Kidney tubule cell (primary cell): ENCODE measurements around the gene STOX2.
A peak's percentile ranks its signal among the peaks of the same experiment; 100 is the strongest.
"Not testable (repeated sequence)": the region's sequence is repeated elsewhere in the genome, so short reads cannot be mapped to it uniquely, and the experiment has no call there.

ENCODE experiments used
- DNase-seq: peaks from one replicate; pipeline ENCODE4 v3.0.0-alpha.2; 2018; ENCODE audit warnings: low spot score

Gene STOX2

DNA sequence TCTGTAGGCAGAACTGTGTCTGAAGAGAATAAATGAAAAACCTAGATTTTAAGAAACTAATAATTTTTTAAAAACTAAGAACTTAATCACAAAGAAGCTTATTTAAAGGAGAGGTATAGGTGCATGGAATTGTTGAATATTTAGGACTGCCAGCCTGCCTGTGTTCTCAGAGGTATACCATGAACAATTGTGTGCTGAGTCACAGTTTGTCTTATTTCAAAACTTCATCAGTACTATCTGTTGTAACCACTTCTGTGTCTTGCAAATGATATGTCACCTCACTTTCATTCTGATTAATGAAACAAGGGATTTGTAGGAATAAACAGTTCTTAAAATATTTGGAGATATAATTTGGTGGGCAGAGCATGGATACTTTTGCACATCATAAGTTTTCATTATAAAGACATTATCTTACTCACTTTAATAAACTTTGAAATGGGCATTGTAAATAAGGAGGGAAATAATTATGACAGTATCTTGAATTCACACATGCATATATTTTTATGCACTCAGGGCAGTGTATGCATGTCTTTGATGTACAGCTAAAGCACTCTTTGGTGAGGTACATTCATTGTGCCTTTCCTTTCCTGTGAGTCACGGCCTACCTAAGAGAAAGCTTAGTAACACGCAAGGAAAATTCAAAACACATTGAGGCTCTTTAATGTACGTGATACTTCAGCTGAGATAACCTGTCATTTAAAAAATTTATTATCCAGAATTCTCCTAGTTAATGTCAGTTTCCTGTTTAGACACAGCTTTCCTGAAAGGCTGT, 31.7 kb downstream of the STOX2 start:
- peak; percentile 8 for DNase-seq

- no peak for DNase-seq
Observed at GRCh38 chr4:183940864-183941263, 35.8 kb downstream of the STOX2 start.

DNA sequence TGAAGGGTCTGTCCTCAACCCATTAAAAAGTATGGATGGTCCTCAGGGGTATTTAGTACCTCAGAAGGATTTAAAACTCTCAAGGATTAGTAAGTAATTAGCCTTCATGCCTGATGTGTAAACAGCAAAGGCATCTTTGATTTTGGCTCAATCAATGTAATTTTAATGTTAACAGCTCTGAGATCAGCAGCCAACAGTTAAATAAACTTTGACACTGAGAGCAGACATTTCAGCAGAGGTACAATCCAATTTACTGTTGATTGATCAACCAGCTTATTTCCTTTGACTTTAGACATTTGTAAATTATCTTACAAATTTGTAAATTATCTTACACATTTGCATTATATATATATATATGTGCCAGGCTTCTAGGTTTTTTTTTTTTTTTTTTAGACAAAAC, 36.9 kb downstream of the STOX2 start:
- DNase-seq: no peak

DNA sequence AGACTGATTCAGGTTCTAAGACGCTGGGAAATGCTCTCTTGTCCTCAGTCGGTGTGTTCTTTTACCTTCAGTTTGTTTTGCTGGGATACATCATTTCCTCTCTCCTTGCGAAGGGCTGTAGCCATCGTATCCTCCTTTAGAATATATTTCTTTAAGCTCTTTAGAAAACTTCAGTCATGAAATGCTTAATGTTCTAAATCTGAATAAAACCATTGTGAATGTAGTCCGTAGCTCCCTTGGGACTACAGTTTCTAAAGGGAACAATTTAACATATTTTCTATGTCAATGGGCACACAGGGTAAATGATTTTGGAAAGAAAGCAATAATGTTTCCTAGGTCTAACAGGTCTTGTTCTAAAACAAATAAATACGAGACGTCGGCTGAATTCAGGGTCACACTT, 40.6 kb downstream of the STOX2 start:
- DNase-seq: no peak

DNA sequence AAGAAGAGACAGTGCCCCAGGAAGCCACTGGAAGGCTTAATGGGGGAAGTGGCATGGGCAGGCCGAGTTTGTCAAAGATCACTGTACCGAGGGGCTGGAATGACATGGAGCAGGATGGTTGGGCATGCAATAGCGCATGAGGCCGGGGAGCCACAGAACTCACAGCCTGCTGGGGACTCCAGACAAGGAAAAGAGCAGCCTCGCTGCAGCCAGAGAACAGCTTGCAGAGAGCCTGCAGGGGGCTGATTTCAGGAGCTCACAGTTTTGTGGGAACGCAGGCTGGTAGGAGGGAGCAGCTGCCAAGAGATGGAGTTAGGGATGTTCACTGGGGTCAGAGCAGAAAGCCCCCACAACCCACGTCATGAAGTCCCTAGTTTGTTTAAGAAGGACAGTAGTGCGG, 45.4 kb downstream of the STOX2 start:
- no peak for DNase-seq

DNA sequence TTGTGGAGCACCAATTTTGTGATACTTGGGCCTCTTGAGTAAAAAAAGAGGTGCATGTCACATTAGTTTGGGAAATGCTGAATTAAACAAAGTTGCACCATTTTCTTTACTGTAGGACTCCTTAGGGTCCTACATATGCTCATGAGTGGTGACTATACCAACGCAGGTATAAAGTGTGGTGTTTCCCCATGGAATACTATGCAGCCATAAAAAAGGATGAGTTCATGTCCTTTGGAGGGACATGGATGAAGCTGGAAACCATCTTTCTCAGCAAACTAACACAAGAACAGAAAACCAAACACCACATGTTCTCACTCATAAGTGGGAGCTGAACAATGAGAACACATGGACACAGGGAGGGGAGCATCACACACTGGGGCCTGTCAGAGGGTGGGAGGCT, 47.5 kb downstream of the STOX2 start:
- not testable (repeated sequence) for DNase-seq

DNA sequence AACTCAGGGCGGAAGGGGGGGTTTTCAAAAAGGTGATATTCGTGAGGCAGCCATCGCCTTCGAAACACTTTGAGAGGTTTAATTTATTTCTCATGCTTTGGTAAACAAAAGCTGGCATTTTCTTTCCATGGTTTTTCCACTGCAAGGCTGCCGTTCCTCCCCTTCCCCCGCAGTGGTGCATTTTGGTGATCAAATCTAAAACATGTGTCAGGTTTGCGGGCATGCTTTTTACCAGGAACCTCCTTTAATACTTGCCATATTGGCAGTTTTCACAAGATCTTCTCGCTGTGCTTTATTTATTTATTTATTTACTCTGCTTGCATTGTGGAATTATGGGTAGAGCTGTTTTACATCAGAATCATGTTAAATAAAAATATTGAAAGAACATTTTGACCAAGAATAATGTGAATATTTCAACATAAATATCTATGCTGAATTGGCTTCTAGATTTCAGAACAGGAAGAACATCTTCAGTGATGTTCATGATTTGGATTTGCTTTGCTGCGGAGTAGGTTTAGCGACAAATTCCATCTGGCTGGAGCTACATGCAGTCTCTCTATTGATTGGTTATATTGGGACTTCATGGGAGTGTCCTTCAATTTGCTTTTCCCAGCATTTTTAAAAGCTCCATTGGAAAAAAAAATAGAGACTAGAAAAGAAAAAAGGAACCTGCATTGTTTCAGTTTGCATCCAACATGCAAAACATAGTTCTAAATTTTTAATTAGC, 54.4 kb downstream of the STOX2 start:
- no peak for DNase-seq

GRCh38 chr4:183960046-183960420, 54.9 kb downstream of the STOX2 start:
- peak; percentile 74 for DNase-seq

DNA sequence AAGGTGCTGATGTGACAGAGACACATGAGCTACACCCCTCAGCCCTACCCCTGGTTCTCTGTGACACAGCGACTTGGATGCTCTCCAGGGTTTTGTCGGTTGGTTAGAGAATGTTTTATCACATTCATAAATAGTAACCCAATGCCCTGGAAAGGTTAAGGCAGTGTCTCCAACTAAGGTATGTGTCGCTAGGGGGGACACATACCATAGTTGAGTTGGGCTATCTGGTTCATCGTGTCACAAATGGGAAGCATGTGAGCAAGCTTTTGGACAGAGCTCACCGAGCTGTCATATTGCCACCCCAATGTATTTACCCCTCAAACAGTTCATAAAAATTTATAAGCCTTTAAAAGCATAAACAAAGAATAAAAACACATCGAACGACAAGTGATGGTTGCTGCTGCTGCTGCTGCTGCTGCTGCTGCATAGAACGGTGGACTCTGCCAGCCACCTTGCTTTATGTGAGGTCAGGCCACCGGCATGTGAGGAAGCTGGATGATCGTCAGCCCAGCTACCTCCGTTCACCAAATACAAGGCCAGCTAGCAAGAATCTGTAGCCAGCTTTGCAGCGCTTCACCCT, 55.9 kb downstream of the STOX2 start:
- DNase-seq: peak; percentile 75

GRCh38 chr4:183961795-183962194, 56.7 kb downstream of the STOX2 start:
- DNase-seq: no peak

DNA sequence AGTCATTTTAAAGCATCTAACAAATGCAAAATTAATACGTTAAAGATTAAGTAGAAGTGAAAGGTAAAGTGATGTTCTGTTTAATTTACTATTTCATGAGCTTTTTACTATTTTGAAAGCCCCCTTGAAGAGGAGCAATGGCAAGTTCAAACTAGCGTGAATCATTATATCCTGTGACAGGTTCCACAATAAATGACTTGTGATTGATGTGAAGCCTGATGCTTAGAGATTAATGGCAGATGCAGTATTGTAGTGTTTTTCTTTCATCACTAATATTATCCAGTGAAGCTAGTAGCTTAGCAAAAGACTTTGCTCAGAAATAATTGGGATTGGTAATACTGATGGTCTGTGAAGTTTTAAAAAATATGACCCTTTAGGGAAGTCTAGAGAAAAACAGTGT, 57.3 kb downstream of the STOX2 start:
- DNase-seq: no peak

GRCh38 chr4:183966371-183966770, 61.3 kb downstream of the STOX2 start:
- DNase-seq: peak; percentile 10

- DNase-seq: no peak
Observed at GRCh38 chr4:183967266-183967665, 62.2 kb downstream of the STOX2 start.

DNA sequence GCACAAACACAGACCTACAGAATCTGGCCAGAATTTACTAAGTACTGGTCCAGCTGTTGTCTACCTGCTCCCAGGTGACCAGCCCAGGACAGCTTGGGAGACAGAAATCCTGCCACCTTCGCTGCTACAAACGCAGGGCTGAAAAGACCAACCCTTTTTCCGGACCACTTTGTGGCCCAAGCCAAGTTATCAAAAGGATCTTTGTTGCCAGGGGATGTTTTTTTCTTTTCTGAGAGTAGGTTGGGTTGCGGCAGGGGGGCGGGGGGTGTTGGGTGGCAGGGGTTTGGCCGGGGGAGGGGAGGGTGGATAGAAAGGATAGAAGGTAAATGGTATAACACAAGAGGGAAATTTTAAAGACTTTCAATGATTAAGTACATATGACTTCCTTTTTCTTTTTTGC, 63.4 kb downstream of the STOX2 start:
- DNase-seq: no peak

DNA sequence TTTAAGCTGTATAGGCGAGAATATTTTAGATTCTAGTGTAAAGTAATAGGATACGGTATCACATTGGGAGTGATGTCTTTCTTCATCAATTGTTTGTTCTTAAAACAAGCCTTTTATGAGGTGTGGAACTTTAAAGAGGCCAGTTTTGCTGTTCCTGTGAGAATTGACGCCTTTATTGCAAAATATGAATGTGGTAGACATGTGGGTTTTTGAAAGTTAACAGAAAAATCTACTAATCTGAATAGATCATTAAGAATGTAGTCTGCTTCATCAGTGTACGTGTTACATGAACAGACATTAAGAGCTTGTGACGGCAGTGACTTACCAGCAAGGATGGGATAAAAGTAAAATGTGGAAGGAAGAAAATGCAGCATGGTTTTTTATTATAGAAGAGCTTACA, 63.8 kb downstream of the STOX2 start:
- DNase-seq: no peak

- no peak for DNase-seq
Observed at GRCh38 chr4:183969596-183969995, 64.5 kb downstream of the STOX2 start.

DNA sequence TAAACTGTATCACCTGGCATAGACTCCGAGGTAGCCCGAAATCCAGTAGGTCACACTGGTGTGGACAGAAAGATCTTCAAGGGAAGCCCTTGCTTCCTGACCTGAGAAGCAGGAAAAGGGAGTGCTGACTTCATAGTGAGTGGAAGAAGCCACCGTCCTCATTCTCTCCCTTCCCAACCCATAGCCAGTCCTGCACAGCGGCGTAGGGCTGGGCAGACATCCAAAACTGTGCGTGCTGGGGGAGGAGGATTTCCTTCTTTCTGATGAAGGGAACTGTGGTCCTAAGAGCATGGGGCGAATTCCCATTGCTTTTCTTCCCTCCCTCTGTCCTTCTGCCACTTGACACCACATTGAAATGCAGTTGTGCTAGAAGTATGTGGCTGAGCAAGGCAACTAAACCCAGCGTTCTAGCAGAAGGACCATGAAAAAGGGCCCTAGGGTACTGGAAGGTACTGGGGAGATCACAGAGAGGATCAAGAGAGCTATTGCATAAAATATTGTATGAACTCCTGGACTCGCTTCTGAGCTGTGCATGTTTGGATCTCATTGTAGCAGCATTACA, 66.9 kb downstream of the STOX2 start:
- DNase-seq: peak; percentile 28

DNA sequence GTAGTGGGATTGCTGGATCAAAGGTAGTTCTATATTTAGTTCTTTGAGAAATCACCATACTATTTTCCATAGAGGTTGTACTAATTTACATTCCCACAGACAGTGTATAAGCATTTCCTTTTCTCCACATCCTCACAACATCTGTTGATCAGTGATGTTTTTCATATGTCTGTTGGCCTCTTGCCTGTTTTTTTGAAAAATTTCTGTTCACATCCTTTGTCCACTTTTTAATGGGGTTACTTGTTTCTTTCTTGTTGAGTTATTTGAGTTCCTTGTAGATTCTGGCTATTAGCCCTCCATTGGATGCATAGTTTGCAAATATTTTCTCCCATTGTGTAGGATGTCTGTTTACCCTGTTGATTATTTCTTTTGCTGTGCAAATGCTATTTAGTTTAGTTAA, 72.6 kb downstream of the STOX2 start:
- DNase-seq: no peak

DNA sequence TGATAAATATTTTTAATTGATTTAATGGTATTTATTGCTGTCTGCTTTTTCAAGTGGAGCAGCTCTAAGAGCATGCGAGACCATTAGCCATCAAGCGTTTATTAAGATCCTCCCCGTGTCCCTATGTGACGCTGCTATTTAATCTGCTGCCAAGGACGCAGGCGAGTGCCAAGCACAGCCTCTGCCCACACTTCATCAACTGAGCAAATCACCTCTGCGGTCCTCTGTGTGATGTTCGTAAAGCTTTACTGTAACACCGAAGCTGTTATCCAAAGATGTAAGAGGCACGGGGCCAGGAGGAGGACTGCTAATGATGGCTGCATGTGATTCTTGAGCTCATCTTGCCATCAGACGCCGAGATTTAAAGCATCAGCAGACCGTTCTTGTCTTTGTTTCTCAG, 79.5 kb downstream of the STOX2 start:
- no peak for DNase-seq

- DNase-seq: no peak
Observed at GRCh38 chr4:183985786-183986185, 80.7 kb downstream of the STOX2 start.

- no peak for DNase-seq
Observed at GRCh38 chr4:183986291-183986970, 81.3 kb downstream of the STOX2 start.
